Brain microvascular endothelial cell (primary cell): ENCODE results near the gene DDX41.

Source experiments
- DNase-seq: peaks from one replicate; pipeline ENCODE4 v3.0.0-alpha.2; 2020
- H3K27ac ChIP-seq: fragments of 250-450 bp; sonication (Bioruptor Pico); 2 replicates; pipeline ENCODE4 v1.5.1; 2020; ENCODE audit warnings: mild to moderate bottlenecking, moderate library complexity
- H3K27me3 ChIP-seq: fragments of 250-450 bp; sonication (Bioruptor Pico); replicated peaks from 2 replicates; pipeline ENCODE4 v1.5.1; 2020; ENCODE audit warnings: mild to moderate bottlenecking
- H3K36me3 ChIP-seq: fragments of 250-450 bp; sonication (Bioruptor Pico); replicated peaks from 2 replicates; pipeline ENCODE4 v1.5.1; 2020; ENCODE audit warnings: mild to moderate bottlenecking
- H3K4me3 ChIP-seq: 2 replicates; pipeline ENCODE4 v1.5.1; 2011; ENCODE audit warnings: low read depth, mild to moderate bottlenecking, control low read depth, low read length, moderate library complexity
- CTCF ChIP-seq: IDR thresholded peaks from 2 replicates; pipeline ENCODE4 v1.5.1; 2011; ENCODE audit warnings: low read depth, mild to moderate bottlenecking, moderate library complexity, low read length, control low read depth, inconsistent platforms; ENCODE audit errors: missing control alignments
- in situ Hi-C: cut with HindIII; loops from 2 replicates; pipeline ENCODE4 v1.10.0; 2017; ENCODE audit warnings: low sequenced_read_pairs, low pct_ligation_motif_present

DDX41 gene

DNA sequence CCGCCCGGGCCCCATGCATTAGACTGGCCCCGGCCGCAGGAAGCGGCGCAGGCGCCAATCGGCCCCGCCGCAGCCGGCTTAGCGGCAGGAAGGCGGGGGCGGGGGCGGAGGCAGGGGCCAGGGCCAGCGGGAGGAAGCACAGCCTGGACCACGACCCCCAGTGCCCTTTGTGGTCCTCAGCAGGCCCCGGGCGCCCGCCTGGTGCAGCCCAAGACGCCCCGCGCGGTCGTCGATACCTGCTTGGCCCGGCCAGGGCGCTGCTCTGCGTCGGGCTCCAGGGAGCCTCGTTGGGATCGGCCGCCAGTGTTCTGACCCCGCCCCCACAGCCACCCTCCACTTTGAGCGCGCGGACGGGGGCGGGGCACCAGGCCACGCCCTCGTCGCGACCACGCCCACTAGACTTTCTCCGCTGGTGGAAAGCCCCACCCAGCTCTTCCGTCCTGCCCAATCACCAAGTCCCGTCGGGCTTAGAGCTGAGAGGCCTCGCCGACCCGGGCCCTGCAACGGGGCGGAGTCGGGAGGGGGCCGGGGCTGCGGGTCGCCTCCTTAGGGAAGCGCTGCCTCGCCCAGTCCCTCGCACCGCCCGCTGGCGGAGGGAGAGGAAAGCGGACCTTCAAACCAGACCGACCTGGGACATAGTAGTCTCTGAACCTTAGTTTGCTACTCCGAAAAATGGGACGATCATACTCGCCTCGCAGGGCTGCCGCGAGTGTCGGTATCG is 19.3 kb downstream of the DDX41 start, which contains the start of gene PDLIM7:
TSS of gene PDLIM7 (minus strand) at position 313 of the 721 bp plus-strand sequence. CDS start 1,092 bp downstream, outside the sequence.
- TF ChIP-seq CTCF, result peak; percentile 18
- H3K4me3 ChIP-seq, result peak within 1 kb of the TSS; percentile 81
- peak within 1 kb of the TSS; percentile 97 for H3K27ac ChIP-seq
- in situ Hi-C loops, result no loop called here
- no peaks in the 10 kb centered on the region for H3K27me3 ChIP-seq
- peaks cover 25% of the 10 kb centered on the region for H3K36me3 ChIP-seq
- DNase-seq, result peak; percentile 92

- DNase-seq, result peak; percentile 91
- no peak for TF ChIP-seq CTCF
- peak overlapping the region; percentile 97 for H3K27ac ChIP-seq
- peak overlapping the region; percentile 81 for H3K4me3 ChIP-seq
- no peaks in the 10 kb centered on the region for H3K27me3 ChIP-seq
- peaks cover 31% of the 10 kb centered on the region for H3K36me3 ChIP-seq
- in situ Hi-C loops, result no loop called here
Observed at GRCh38 chr5:177496727-177497291, 20.0 kb downstream of the DDX41 start.

- H3K4me3 ChIP-seq, result peak overlapping the region; percentile 81
- in situ Hi-C loops, result no loop called here
- no peaks in the 10 kb centered on the region for H3K27me3 ChIP-seq
- TF ChIP-seq CTCF, result peak; percentile 63
- peak; percentile 65 for DNase-seq
- peaks cover 36% of the 10 kb centered on the region for H3K36me3 ChIP-seq
- peak overlapping the region; percentile 97 for H3K27ac ChIP-seq
Observed at GRCh38 chr5:177496070-177496726, 20.6 kb downstream of the DDX41 start.

DNA sequence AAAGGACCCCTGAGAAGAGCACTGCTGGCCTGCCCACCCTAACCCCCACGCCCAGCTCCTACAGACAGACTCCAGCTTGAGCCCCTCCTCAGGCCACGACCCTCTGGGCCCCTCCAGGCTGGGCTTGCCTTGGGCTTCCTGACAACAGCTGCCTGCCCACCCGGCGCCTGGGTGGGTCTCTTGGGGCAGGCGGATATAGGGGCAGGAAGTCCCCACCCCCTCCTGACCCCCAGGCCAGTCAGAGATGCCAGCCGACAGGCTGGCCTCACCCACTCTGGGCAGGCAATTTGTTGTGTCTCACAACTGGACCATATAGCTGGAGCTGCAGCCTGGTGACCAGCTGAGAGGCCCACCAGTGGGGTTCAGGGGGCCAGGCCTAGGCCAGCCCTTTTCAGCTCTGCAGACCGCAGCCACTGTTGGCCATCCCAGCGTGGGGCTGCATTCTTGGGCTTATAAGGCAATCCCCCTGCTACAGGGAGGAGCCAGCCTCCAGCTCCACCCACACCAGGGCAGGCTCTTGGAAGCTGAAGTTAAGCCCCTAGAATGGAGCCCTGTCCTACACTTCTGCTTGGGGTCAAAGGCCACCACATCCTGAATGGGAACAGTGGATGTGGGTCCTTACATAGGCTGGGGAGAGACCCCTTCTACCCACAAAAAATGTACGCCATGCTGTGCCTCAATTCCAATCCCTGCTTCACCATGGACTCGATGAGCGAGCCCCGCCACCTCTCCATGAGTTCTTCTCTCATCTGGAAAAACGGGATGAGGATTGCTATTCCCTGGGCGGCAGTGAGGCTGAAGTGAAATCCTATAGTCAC is 21.3 kb downstream of the DDX41 start:
- Histone ChIP-seq H3K27me3 (no peaks in the 10 kb centered on the region), H3K27ac (peak overlapping the region; percentile 97), H3K4me3 (peak overlapping the region; percentile 81), H3K36me3 (peaks cover 43% of the 10 kb centered on the region)
- in situ Hi-C loops, result no loop called here
- peak; percentile 90 for DNase-seq
- no peak for TF ChIP-seq CTCF

DNA sequence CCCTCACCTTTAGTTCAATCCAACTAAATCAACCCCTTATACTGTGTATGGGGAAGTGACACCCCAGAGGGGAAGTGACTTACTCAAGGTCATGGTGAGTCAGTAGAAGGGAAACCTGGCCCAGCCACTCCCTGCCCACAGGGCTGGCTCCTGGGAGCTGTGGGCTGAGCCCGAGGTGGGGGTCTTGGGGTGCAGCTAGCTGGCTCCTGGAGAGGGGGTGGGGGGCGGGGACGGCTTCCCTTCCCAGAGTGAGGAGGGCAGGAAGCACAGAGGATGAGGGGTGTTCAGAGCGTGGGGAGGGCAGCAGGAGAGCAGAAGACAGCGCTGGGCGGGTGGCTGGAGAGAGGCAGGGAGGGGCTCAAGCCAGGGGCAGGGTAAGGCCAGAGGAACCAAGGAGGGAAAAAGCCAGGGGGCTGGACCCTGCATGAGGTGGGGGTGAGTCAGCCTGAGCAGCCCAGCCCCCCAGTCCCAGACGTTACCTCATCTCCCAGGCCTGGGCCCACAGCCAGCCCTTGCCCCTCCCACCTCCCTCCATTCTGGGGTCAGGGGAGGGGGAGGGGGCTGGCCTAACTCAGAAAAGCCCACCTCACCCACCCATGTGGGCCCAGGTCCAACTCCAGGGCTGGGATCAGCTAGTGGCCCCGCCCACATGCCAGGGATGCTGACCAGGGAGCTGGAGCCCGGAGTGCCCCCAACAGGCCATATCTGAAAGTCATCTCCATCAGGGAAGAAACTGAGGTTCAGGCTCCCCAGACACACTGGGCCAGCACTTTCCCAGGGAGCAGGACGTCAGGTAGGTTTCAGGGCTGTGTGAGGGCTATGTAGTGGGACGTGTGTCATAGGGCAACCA is 22.2 kb downstream of the DDX41 start:
- H3K36me3 ChIP-seq, result peaks cover 52% of the 10 kb centered on the region
- peak overlapping the region; percentile 97 for H3K27ac ChIP-seq
- peak; percentile 66 for TF ChIP-seq CTCF
- no peaks in the 10 kb centered on the region for H3K27me3 ChIP-seq
- peak overlapping the region; percentile 81 for H3K4me3 ChIP-seq
- in situ Hi-C loops, result no loop called here
- DNase-seq, result peak; percentile 93
